GM12872 (cell line): ENCODE data around the gene FNIP1.

Experiments used
- CTCF ChIP-seq: IDR thresholded peaks from 3 replicates; pipeline ENCODE4 v1.5.1; 2011; ENCODE audit warnings: low read depth, mild to moderate bottlenecking, low read length, moderate library complexity; ENCODE audit not compliant: insufficient read depth

Gene FNIP1

GRCh38 chr5:131685516-131686171 lies 111.2 kb downstream of the FNIP1 start:
- no peak for TF ChIP-seq CTCF

DNA sequence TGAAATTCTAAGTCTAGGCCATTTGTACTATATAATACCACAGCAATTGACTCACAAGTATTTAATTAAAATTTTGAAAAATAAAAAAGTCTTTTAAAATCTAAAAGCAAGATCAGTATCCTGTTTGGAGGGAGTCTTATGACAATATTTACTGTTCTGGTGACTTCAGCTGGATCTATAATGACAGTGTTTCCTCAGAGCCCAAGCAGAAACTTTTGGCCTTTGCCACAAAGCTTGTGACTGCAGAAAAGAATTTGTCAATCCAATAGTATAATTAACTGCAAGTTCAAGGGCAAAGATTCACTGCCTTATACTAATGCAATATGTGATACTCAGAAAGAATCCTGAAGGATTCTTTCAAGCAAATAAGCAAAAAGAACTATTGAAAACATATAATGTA lies 112.2 kb downstream of the FNIP1 start:
- TF ChIP-seq CTCF = no peak

GRCh38 chr5:131684051-131684450 lies 112.8 kb downstream of the FNIP1 start:
- no peak for TF ChIP-seq CTCF

DNA sequence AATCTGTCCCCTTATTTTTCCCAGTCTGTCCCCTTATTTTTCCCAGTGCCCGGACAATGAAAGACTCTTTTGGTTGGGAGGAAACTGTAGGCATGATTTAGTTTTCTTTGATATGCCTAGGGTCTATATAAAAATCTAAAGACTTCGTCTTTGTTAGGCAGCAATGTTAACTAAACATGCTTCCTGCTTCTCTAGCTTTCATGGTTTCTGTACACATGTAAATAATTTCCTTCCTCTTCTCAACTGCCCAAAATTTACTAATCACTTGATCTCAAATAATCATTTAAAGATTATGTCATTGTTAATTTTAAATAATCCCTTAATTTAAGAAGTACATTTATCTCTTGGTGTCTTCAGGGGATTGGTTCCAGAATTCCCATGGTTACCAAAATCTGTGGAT lies 114.0 kb downstream of the FNIP1 start:
- TF ChIP-seq CTCF = no peak

DNA sequence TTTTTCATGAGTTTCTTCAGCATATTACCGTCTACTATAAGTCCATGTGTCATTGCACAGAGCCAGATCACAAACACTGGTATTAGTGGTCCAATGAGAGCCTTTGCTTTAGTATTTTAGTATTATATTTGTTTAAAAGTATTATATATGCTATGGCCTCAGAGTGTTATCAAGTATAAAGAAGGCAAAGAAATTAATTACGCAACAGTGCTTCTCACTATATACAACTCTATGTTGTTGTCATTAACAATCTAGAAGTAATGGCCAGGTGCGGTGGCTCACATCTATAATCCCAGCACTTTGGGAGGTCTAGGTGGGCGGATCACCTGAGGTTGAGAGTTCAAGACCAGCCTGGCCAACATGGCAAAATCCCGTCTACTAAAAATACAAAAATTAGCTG lies 114.6 kb downstream of the FNIP1 start:
- no peak for TF ChIP-seq CTCF

GRCh38 chr5:131679911-131680310 lies 116.9 kb downstream of the FNIP1 start:
- no peak for TF ChIP-seq CTCF

GRCh38 chr5:131677115-131677514 lies 119.7 kb downstream of the FNIP1 start:
- no peak for TF ChIP-seq CTCF
